HCEC 1CT (cell line): ENCODE results near the gene UCHL1.
A peak's percentile ranks its signal among the peaks of the same experiment; 100 is the strongest.
"Not testable (repeated sequence)": the region's sequence is repeated elsewhere in the genome, so short reads cannot be mapped to it uniquely, and the experiment has no call there.

Source experiments
- DNase-seq: peaks from one replicate; pipeline ENCODE4 v3.0.0-alpha.2; 2017

The UCHL1 gene

DNA sequence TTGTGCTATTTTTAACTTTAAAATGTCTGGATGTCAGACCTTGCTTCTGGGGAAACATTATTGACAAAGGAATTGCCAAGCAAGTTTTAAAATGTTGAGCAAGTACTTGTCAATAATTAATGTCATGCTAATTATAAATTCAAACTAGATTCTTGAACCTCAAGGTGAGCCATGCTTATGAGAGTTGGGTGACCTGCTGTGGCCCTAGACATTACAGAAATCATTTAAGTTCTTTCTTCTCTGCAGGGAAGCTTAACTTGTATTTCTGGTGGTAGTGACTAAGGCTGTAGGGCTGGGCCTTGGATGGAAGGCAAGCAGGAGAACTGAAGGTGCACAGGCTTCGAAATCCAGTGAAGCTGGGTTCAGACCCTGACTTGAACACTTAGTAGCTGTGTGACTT is 14.8 kb upstream of the UCHL1 start:
- DNase-seq: no peak

DNA sequence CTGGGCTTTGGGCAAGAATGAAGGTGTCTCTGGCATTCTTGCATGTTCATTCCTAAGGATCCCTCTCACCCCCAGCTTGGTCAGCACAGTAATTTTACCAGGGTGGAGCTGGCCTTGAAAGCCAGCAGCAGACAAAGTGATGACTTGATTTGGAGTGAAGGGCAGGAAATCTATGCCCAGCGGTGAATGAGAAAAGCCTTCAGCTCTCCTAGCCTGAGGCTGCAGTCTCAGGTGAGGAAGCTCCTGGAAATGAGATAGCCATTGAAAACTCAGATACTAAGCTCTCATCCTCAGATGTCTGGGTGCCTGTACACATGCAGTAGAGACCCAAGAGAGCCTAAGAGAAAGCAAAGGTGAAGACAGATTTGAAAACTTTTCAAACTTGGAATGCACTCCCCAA is 10.7 kb upstream of the UCHL1 start:
- DNase-seq: no peak

GRCh38 chr4:41256131-41256739 is 493 bp upstream of the UCHL1 start:
- no peak for DNase-seq

DNA sequence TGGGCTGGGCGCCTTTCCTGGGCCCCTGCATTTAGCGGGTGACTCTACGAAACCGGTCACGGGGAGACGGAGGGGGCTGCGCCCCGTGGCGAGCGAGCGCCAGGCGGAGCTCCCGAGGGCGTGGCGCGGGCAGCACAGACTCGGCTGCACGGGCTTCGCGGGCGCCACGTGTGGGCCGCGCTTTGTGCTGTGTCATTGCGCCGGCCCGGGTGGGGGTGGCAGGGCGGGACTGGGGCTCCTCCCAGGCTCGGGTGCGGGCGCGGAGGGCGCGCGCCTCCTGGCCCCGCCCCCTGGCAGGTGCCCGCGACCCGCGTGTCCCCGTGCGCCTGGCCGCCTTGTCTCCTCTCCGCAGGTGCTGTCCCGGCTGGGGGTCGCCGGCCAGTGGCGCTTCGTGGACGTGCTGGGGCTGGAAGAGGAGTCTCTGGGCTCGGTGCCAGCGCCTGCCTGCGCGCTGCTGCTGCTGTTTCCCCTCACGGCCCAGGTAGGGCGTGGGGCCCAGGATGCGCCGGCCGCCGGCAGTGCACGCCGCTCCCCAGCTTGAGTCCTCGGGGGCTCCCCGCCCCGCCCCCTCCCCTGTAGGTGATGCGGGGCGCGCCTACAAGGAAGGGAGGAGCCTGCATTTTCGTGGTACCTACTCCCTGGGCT is 651 bp downstream of the UCHL1 start:
- no peak for DNase-seq

DNA sequence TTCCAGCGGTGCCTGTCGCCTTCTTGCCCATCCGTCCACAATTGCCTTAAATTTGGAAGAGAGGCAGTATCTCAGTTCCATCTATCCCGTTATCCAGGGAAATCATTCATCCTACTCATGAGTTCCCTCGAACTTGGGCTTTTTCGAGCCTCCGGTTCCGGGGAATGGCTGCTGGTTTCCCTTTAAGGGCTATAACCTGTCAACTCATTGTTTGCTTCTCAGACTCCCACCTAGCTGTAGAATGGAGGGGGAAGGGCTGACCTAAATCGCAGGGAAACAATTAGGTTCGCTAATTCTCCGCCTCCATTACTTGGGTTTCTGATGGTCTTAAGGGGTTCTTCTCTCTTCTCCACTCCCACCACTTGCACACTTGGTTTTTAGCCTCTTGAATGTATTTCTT is 1.2 kb downstream of the UCHL1 start:
- DNase-seq: no peak

- DNase-seq: peak; percentile 60
Observed at GRCh38 chr4:41258783-41259182, 2.1 kb downstream of the UCHL1 start.

- no peak for DNase-seq
Observed at GRCh38 chr4:41260116-41260733, 3.5 kb downstream of the UCHL1 start.

- DNase-seq: no peak
Observed at GRCh38 chr4:41262198-41262597, 5.5 kb downstream of the UCHL1 start.

DNA sequence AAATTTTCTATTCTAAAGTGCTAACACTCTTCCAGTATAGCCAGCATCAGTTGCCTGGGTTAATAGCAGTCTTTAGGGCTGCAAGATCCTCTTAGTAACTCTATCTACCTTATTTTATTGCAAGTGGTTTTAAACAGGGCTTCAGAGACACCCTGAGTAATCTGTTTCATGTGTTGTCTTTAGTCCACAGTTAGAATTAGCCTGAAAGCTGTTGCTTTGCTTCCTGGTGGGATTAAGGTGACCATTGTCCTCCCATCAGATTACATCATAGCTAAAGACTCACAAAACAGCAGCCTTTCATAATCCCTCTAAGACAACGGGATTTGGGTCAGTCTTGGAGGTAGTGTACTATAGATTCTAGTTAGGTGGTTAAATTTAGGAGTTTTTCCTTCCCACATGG is 7.5 kb downstream of the UCHL1 start:
- no peak for DNase-seq

- DNase-seq: no peak
Observed at GRCh38 chr4:41267997-41268396, 11.3 kb downstream of the UCHL1 start.

GRCh38 chr4:41268721-41269517 is 12.2 kb downstream of the UCHL1 start:
- DNase-seq: no peak

DNA sequence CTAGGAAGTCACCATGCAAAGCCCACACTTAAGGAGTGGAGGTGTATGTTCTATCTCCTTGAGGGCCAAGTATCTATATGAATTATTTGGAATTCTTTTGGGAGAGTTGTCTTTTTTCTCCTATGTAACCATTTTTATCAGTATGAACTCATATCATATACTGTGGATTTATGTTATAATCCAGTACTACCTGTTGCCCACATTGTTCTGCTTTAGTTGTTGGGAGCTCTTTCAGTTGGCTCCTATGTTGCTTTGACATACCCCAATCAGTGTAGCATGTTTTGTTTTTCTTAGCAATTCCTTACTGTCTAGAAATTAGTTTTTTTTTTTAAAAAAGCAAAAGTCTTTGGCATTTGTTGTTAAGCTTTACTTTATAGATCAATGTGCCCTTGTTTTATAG is 13.0 kb downstream of the UCHL1 start:
- no peak for DNase-seq

GRCh38 chr4:41275931-41276330 is 19.2 kb downstream of the UCHL1 start:
- not testable (repeated sequence) for DNase-seq

DNA sequence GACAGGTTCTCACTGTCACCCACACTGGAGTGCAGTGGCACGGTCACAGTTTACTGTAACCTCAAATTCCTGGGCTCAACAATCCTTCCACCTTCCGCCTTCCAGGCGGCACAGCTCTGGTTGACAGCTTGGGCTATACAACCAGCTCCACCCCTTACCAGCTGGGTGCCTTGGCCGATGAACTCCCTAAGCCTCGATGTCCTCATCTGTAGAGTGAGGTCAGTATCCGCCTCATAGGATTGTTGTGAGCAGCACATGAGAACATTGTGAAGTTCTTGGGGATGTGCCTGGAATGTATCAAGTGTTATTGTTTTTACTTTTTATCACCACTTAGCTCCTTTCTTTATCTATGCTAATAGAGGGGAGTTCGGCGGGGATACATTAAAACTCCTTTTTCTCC is 23.3 kb downstream of the UCHL1 start:
- no peak for DNase-seq

DNA sequence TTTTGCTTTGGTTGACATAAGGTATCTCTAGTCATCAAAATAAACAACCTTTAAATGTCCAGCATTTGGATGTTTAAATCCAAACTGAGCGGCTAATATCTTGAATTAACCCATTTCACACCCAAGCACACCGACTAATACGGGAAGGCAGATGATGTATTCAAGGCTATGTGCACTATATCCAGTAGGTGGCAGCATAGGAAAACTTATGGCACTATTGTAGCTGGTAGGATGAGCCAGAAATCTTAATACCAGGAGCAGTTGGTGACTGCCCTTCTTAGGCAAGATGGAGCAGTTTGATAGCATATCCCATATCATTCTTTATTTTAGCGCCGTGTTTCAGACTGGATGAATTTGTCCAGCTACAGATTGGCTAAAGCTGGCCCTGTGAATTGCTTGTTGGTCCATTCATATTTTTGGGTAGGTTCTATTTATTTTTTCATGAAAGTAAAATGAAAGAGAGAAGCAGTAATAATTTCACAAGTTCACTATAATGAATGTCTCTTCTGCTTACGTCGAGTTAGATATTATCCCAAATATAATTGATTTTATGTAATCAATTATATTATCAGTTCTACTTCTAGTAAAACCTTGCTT is 24.4 kb downstream of the UCHL1 start:
- DNase-seq: peak; percentile 50

DNA sequence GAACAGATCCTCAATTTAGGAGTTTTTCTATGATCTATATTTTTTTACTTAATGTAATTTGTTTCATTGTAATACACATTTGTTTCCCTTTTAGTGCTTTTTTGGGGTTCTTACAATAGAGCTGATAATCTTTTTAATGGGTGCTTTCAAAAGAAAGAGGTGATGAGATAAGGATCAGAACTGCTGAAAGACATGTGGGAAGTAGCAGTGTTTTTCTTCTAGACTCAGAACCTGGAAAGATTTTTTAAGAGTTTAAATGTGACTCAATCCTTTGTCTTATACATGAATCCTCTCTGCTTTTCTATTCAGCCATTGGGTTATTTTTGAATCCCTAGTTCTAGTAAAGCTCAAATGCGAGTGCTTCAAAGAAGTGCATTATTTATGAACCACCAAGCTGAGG is 25.6 kb downstream of the UCHL1 start:
- DNase-seq: no peak

GRCh38 chr4:41285202-41285863 is 28.6 kb downstream of the UCHL1 start:
- DNase-seq: no peak

DNA sequence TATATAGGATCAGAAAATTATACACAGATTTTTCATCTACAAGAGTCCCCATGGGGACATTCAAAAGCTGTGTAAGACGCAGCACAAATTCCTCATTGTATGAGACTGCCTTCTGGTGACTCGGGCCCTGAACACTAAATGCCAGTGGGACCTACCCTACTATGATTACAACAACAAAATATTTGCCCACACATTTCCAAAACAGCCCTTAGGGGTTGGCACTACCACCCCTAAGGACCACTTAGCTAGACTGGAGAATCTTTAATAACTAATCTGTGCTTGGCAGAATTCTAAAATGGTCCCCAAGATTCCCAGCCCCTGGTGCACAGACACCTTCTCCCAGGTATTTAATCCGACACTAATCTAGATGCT is 29.1 kb downstream of the UCHL1 start:
- no peak for DNase-seq

DNA sequence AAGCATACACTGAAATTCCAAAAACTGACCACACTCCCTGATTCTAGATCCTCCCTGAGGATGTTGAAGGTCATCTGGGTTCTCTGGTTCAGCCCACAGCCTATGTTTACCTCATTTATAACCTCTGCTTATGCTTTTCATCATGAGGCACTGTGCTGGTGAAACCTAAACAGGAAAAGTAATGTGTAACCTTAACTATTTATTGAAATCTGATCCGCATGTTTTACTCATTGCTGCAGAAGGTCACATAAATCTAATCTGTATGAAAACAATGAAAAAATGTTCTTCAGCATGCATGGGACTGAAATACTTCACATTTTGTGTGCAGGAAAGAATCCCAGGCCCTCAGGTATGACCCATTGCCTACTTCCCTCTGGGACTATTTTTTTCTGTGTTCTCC is 30.3 kb downstream of the UCHL1 start:
- DNase-seq: peak; percentile 68

DNA sequence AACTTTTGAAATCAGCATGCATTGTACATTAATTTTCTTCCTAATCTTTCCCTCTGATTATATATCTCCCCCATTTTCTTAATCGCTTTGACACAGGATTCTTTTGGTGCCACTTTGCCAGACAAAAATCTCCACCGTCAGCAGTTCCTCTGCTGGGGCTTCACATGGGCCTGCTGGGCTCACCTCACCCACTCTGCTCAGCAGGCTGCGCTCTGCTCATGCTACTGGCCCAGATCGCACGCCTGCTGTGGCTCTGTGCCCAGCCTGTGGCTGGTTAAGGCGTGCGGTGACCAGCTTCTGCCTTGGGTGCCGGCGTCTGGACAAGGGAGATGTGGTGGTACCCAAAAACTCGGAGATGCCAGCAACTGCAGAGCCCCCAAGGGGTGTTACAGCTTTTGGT is 31.1 kb downstream of the UCHL1 start:
- no peak for DNase-seq

GRCh38 chr4:41288254-41288653 is 31.5 kb downstream of the UCHL1 start:
- DNase-seq: no peak

- DNase-seq: no peak
Observed at GRCh38 chr4:41290479-41290878, 33.8 kb downstream of the UCHL1 start.
